ENCODE measurements around the gene MAPKBP1. TPM values are rescaled to one million over a fixed set of nuclear protein-coding genes. Genes with fewer than 3 reads are reported as not detected.

The MAPKBP1 gene
- total RNA-seq, 1 donor from 2014 or later, result 22.4 TPM

GRCh38 chr15:41847981-41848380 lies 73.7 kb downstream of the MAPKBP1 start:
- DNase-seq (ENCODE audit: low spot score), result no peak

GRCh38 chr15:41848631-41849030 lies 74.3 kb downstream of the MAPKBP1 start:
- no peak for DNase-seq (ENCODE audit: low spot score)

- no peak for DNase-seq (ENCODE audit: low spot score)
Observed at GRCh38 chr15:41849204-41849603, 74.9 kb downstream of the MAPKBP1 start.

GRCh38 chr15:41849861-41850260 lies 75.6 kb downstream of the MAPKBP1 start:
- DNase-seq (ENCODE audit: low spot score), result peak; percentile 25

GRCh38 chr15:41850482-41851166 lies 76.3 kb downstream of the MAPKBP1 start:
- no peak for DNase-seq (ENCODE audit: low spot score)

- DNase-seq (ENCODE audit: low spot score), result no peak
Observed at GRCh38 chr15:41851167-41851523, 76.9 kb downstream of the MAPKBP1 start.

- no peak for DNase-seq (ENCODE audit: low spot score)
Observed at GRCh38 chr15:41851755-41852370, 77.6 kb downstream of the MAPKBP1 start.

- DNase-seq (ENCODE audit: low spot score), result no peak
Observed at GRCh38 chr15:41852736-41853590, 78.7 kb downstream of the MAPKBP1 start.

GRCh38 chr15:41853831-41854230 lies 79.5 kb downstream of the MAPKBP1 start:
- peak; percentile 57 for DNase-seq (ENCODE audit: low spot score)

GRCh38 chr15:41854443-41854842 lies 80.2 kb downstream of the MAPKBP1 start:
- DNase-seq (ENCODE audit: low spot score), result no peak

GRCh38 chr15:41855261-41855961 lies 81.1 kb downstream of the MAPKBP1 start:
- no peak for DNase-seq (ENCODE audit: low spot score)

GRCh38 chr15:41856262-41856661 lies 82.0 kb downstream of the MAPKBP1 start:
- no peak for DNase-seq (ENCODE audit: low spot score)

- no peak for DNase-seq (ENCODE audit: low spot score)
Observed at GRCh38 chr15:41856716-41857115, 82.4 kb downstream of the MAPKBP1 start.

- no peak for DNase-seq (ENCODE audit: low spot score)
Observed at GRCh38 chr15:41857316-41857715, 83.0 kb downstream of the MAPKBP1 start.

- DNase-seq (ENCODE audit: low spot score), result no peak
Observed at GRCh38 chr15:41858756-41859155, 84.5 kb downstream of the MAPKBP1 start.

GRCh38 chr15:41860049-41860828 lies 86.0 kb downstream of the MAPKBP1 start:
- DNase-seq (ENCODE audit: low spot score), result no peak

- no peak for DNase-seq (ENCODE audit: low spot score)
Observed at GRCh38 chr15:41861736-41862356, 87.6 kb downstream of the MAPKBP1 start.

GRCh38 chr15:41862515-41863116 lies 88.3 kb downstream of the MAPKBP1 start:
- DNase-seq (ENCODE audit: low spot score), result no peak

- DNase-seq (ENCODE audit: low spot score), result no peak
Observed at GRCh38 chr15:41865490-41866055, 91.3 kb downstream of the MAPKBP1 start.

GRCh38 chr15:41866263-41866703 lies 92.0 kb downstream of the MAPKBP1 start:
- DNase-seq (ENCODE audit: low spot score), result no peak
